Measurements from ENCODE around the gene FAXDC2.

FAXDC2 gene

DNA sequence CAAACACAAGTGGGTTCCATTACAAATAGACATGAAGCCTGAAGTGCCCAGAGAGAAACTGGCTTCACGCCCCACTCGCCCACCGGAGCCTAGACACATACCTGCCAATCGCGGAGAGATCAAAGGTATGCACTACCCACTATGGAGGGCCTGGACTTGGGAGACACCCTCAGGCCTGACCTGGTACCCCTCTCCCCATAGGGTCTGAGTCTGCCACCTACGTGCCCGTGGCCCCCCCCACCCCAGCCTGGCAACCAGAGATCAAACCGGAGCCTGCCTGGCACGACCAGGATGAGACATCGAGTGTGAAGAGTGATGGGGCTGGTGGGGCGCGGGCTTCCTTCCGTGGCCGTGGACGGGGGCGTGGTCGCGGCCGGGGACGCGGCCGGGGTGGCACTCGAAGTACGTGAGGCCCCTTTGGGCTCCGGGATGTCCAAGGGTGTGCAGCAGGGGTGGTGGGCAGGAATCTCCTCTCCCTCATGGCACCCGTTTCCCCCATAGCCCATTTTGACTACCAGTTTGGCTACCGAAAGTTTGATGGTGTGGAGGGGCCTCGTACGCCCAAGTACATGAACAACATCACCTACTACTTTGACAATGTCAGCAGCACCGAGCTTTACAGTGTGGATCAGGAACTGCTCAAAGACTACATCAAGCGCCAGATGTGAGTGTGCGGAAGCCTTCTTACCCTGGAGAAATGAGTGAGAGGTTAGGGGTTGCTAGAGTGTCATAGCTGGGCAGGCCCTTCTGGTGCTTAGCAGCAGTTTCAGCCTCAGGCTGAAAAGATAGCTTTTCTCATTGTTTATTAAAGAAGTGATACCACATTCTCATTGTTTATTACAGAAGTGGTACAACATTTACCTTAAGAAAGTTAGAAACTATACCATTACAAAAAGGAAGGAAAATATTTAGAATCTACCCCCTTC is 56.5 kb downstream of the FAXDC2 start:
- no peak for DNase-seq

DNA sequence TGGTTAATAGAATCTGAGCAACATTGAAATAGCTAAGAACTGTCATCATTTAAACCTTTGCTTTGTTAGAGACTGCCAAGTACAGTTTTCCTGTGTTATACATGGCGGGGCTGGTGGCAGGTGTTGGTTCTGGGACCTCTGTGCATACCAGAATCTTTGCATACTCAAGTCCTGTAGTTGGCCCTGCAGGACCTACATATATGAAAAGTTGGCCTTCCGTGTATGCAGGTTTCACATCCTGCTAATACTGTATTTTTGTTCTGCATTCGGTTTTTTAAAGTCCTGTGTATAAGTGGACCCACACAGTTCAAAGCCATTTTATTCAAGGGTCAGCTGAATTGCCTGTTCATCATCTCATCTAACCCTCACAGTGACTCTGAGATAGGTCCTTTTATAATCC is 58.9 kb downstream of the FAXDC2 start:
- no peak for DNase-seq

DNA sequence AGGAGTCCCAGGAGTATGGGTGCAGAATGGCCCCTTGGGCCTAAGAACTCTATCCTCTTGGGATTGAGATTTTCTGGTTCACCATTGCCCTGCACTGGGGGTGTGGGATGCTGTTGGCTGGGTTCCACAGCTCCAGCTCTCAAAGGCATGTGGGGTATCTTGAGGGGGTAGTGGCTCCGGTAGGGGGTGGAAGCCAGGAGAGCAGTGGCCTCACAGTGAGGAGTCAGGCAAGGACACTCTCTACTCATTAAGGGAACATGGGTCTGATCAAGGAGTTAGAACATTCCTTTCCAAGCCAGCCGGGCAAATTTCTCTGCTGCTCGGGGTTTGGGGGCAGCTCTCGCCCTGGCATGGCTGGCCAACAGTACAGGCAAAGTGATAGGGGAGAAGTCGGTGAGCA is 62.2 kb downstream of the FAXDC2 start:
- DNase-seq = no peak

DNA sequence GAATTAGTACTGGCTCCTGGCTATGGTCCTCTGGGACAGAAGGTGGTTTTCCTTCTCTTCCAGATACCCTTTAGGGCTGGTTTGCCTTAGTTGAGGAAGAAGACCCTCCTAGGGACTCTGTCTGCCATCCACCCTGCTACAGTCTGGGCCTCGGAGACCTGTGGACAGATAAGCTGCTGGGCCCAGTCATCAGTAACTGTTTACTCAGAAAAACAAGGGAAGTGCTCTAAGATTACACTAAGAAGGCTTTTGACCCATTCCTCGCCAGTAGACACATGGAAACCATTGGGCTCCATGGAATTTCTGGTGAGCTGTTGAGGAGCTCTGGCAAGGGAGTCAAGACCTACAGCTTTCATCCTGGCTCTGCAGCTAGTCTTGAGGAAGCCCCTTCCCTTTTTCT is 64.0 kb downstream of the FAXDC2 start:
- no peak for DNase-seq

DNA sequence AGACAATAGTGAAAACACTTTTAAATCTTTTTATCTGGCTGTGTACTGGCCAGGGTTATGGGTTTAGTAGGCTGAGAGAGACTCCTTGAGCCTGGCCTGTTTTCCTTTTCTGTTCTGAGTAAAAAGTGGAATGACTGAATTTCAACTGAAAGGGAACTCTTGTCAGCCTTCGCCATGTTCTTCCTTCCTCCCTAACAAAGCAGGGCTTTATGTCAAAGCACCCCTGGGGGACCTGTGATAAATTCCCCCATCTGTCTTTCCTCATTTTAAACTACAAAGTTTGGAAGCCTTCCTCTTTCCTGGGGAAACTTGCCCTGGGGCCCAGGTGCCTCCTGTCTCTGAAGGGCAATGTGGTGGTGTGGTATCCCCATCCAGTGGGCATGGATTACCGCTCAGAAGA is 65.5 kb downstream of the FAXDC2 start:
- no peak for DNase-seq

DNA sequence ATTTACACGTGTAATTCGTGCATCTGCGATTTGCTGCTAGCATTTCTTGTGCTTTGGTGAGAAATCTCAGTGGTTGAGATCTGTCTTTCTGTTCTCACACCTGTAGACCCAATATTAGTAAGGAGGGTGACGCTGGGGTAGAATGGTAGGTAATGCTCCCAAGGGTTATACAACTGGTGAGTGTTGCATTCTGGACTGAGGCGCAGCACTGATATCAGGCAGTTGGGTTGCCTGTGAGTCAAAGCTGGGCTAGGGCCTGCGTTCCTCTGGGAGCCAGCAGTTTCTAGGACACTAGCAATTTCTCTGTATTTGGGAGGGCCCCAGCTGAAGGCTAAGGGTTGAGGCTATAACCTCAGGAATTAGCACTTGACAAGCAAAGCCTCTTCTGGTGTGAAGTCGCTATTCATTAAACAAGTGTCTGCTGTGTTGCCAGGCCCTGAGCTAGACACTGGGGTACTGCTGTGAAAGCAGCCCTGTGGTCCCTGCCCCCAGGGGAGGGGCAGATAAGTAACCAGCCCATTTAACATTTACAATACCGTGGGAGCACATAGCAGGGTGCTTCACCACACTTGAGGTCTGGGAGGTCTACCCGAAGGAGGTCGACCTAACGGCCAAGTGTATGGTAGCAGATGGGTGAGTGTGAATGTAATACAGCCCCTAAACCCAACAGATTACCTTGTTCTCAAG is 66.5 kb downstream of the FAXDC2 start:
- DNase-seq = no peak

DNA sequence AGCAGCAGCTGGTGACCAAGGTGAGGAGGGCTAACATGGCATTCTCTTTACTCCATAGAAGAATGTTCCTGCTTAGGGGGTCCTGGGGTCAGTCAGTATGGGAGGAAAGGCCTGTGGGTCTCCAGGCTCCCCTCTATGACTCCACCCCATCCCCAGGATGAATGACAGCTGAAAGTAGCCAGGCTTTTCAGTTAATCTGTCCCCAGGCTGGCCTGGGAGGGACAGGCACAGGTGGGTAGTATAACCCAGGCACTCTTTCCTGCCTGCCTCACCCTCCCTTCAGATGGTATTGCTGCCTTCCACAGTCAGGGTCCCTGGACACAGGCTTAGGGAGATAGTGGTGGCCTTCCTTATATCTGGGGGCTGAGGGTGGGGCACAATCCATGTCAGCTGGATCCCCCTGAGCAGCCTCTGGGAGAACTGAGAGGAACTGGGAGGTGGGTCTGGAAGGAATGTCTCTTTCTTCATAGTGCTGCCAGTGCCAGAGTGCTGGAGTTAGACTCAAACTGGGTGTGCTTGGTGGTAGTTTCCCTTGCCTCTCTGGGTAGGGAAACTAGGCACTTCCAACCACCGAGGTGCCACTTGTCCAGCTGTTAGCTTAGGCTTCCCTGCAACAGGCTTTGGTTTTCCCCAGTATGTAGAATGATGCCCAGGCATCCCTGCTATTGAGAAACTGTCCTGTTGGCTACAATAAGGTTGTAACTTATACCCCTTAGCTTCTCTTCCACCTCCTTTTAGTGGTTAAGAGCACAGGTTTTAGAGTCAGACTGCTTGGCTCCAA is 67.4 kb downstream of the FAXDC2 start:
- DNase-seq = no peak

DNA sequence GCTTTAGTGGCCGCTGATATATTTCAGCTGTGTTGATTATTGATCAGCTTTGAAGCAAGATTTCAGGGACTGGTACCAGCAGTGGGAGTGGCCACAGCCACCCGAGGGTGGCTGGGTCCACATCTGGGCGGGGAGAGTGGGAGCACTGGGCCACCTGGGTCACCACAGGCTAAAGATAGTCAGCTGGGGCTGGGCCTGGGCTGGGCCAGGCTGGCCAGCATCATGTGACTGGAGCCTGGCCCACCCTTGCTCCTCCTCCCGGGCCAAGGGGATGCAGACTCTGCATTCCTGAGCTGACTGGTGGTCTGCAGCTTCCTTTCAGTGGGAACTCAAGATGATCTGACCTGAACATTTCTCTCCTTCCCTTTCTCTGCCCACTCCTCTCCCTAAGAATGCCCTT is 68.1 kb downstream of the FAXDC2 start:
- no peak for DNase-seq

DNA sequence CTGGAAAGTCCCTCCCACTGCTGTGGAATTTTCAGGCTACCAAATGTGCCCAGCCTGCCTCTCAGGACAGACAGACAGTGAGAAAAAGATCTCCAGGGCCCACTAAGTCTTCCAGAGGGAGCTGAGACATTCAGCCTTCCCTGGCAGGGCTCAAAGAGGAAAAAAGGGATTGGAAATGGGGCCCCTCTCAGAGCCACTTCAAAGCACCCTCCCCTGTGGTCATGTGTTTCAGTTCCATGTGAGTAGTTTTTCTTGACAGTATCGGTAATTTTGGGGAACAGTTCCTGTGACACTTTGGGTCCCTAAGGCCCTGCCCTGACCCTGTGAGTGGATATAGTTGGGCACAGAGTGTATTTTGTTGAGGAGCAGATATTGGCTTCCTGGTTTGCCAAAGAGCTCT is 70.3 kb downstream of the FAXDC2 start:
- no peak for DNase-seq

DNA sequence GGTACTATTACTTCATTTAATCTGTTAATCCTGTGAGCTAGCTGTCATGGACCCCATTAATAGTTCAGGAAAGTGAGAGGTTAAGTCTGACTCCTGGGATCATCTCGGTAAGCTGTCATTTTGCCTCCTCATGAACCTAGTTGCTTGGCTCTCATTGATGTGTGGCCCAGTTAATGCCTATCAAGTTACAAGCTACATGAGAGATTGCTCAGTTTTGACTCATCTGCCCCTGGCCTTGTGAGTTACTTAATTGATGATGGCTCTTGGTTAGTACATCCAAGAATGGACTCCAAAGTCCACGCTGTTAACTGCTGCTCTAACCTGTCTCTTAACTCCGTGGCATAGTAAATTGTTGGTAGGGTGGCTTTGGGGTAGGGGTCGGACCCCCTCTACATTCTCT is 71.3 kb downstream of the FAXDC2 start:
- DNase-seq = no peak

DNA sequence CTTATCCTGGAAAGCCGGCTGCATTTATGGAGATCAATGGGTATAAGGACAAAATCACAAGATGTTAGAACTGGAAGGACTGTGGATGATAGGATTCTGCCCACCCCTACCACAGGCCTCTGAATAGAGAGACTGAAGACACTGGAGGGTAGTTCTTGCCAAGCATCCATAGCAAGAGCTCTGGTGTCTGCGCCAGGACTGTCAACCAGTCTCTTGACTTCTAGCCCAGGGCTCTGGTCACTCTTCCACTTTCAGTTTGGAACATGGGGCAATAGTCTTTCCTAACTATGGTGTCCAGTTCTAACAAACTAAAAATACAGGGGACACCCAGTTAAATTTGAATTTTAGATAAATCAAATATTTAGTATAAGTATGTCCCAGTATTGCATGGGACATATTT is 71.9 kb downstream of the FAXDC2 start:
- DNase-seq = no peak

DNA sequence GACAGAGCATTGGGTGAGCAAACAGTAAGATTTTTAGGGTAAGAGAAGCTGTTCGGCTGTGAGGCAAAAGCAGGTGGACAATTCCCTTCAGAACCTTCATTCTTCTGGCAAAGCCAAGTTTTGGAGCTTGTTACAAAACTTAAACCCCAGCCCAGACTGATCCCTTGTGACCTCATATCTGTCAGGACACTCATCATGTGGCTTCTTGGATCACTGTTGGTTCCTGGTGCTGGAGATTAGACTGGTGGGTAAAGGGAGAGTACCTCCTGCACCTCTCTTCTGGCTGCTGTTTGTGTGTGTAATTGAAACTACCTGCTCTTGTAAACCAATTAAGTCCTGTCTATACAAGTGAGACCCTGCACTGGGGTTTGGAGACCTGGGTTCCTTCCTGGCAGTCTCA is 74.2 kb downstream of the FAXDC2 start:
- DNase-seq = no peak

DNA sequence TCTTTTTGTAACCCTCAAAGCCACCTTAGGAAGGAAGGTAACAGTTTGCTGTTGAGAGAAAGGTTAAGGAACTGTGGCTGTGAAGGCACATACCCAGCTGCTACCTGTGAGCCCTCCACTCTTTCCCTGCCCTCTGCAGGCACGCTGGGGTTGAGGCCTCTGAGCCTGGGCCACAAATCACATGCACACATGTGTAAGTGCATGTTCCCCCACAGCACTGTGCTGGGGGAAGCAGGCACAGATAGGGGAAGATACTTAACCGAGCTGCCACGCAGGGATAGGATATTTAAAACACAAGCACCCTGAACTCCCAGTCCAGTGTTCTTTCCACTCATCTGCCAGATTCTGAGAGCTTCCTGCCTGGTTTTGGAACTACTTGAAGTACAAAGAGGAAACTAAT is 77.1 kb downstream of the FAXDC2 start:
- DNase-seq = no peak

DNA sequence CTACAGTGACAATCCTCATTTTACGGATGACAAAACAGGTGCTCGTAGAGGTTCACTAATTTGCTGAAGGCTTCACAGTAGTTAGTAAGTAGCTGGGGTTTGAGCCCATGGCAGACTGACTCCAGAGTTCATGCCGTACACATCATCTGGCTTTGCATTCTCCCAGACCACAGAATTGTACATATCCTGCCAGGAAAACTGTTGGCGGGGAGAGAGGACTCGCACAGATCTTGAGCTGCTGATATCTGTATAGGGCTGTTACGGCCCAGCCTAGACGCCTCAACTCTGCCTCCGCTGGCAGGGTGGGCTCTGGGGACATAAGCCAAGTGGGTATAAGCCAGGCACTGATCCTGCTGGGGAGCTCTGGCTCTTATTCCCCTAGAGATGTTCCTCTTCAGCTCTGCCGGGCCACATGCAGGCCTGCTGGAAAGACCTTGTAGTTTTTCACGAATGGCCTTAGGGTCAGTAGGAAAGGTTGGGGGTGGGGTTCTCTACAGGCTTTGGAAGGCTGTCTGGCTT is 79.0 kb downstream of the FAXDC2 start:
- no peak for DNase-seq

DNA sequence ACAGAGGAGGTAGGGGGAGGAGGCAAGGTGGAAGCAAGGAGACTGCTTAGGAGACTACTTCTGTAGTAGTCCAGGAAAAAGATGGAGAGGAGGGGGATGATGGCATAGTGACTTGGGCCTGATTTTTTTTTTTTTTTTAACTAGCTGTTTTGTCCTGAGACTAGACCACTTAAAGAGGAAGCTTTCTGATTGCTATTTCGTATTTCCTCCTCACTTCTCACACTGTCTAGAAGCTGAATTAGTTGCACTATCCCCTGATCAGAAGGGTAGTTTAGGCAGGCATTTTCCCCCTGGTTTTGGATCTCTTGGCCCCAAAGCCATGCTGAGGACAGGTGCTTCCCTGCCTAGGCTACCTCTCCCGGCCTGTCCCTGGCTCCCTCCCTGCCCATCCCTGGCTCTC is 80.3 kb downstream of the FAXDC2 start:
- no peak for DNase-seq

All from NCI-H2081 (cell line).